HCT116 (cell line): ENCODE measurements around the gene CCDC32. TPM values are rescaled to one million over a fixed set of nuclear protein-coding genes. Genes with fewer than 3 reads are reported as not detected.

ENCODE experiments used
- ATAC-seq: fragments of 200-7000 bp; cut with Tn5 transposase; 2 replicates; pipeline ENCODE4 v1.9.1; 2020; ENCODE audit warnings: mild to moderate bottlenecking, moderate library complexity
- BruUV-seq: library from RNA; stranded (reverse); fragments of 400-500 nt; replicated peaks from 2 replicates; lab custom pipeline; 2021; lab: Mats Ljungman, UMichigan
- CTCF ChIA-PET: fragments of 300-600 bp; sonication (Branson Sonifier 250); formaldehyde crosslinking; loops from one replicate; lab custom pipeline; 2021; ENCODE audit warnings: antibody characterized with exemption; lab: Charles Lee
- POLR2A ChIA-PET: fragments of 300-600, 350-600 bp; sonication (Branson Sonifier 250); formaldehyde crosslinking; loops from one replicate; lab custom pipeline; 2021; ENCODE audit warnings: antibody characterized with exemption; lab: Charles Lee
- RAD21 ChIA-PET, 2 experiments: fragments of 300-600 bp; sonication (Branson Sonifier 250); formaldehyde crosslinking; loops; one replicate each; lab custom pipeline; 2023; ENCODE audit warnings: low total read pairs in 2 of 2; ENCODE audit not compliant: uncharacterized antibody in 2 of 2, unreplicated experiment in 2 of 2, low non-redundant PET in 1 of 2; lab: Charles Lee
- DNase-seq: peaks from one replicate; pipeline ENCODE4 v3.0.0-alpha.2; 2010; ENCODE audit warnings: low read depth, low spot score
- H2AFZ ChIP-seq: fragments of 200-600 bp; shearing (Covaris generic), sonication (generic); 2 replicates; pipeline ENCODE4 v1.6.1; 2017; ENCODE audit warnings: low read depth, mixed run types, mixed read lengths, antibody characterized with exemption, low read length; ENCODE audit not compliant: poor library complexity, severe bottlenecking
- H3K27ac ChIP-seq: 2 replicates; pipeline ENCODE4 v1.5.1; 2012; ENCODE audit warnings: low read depth, low read length
- H3K27me3 ChIP-seq: fragments of 200-600 bp; sonication (generic); 2 replicates; pipeline ENCODE4 v1.6.1; 2016; ENCODE audit warnings: mixed run types, low read length, mixed read lengths; ENCODE audit not compliant: insufficient read depth
- H3K36me3 ChIP-seq, 2 experiments: fragments of 200-500 bp in 1 of 2; fragments of 200-600 bp in 1 of 2; sonication (Bioruptor generic) in 1 of 2; sonication (generic) in 1 of 2; 2 replicates each; pipeline versions ENCODE4 v1.5.1 to v1.6.1; 2014 to 2016; ENCODE audit warnings: low read length in 2 of 2, inconsistent platforms in 1 of 2, mixed read lengths in 1 of 2, mixed run types in 1 of 2; ENCODE audit not compliant: insufficient read depth in 2 of 2, control insufficient read depth in 1 of 2
- H3K4me1 ChIP-seq, 2 experiments: fragments of 200-600 bp in 1 of 2; sonication (generic) in 1 of 2; 2 replicates each; pipeline versions ENCODE4 v1.5.1 to v1.6.1; 2012 to 2017; ENCODE audit warnings: low read length in 2 of 2, inconsistent platforms in 1 of 2, mild to moderate bottlenecking in 1 of 2, mixed read lengths in 1 of 2, mixed run types in 1 of 2, moderate library complexity in 1 of 2; ENCODE audit not compliant: insufficient read depth in 2 of 2, control insufficient read depth in 1 of 2
- H3K4me2 ChIP-seq: fragments of 200-600 bp; sonication (generic); 2 replicates; pipeline ENCODE4 v1.6.1; 2017; ENCODE audit warnings: mixed run types, low read length, mixed read lengths
- H3K4me3 ChIP-seq, 2 experiments: fragments of 200-600 bp in 1 of 2; sonication (generic) in 1 of 2; replicated peaks in 1 of 2; 2 replicates each; pipeline ENCODE4 v1.5.1; 2011 to 2016; ENCODE audit warnings: low read length in 2 of 2, control low read depth in 1 of 2, low read depth in 1 of 2, mild to moderate bottlenecking in 1 of 2, mixed read lengths in 1 of 2, mixed run types in 1 of 2
- H3K79me2 ChIP-seq: fragments of 200-600 bp; sonication (generic); 2 replicates; pipeline ENCODE4 v1.6.1; 2017; ENCODE audit warnings: mild to moderate bottlenecking, mixed run types, low read length, moderate library complexity, mixed read lengths; ENCODE audit not compliant: insufficient read depth
- H3K9ac ChIP-seq: fragments of 200-600 bp; sonication (generic); 2 replicates; pipeline ENCODE4 v1.6.1; 2016; ENCODE audit warnings: low read length, mixed read lengths
- H3K9me2 ChIP-seq: fragments of 200-600 bp; sonication (generic), shearing (Covaris generic); 2 replicates; pipeline ENCODE4 v1.6.1; 2017; ENCODE audit warnings: mixed run types, mild to moderate bottlenecking, moderate library complexity; ENCODE audit not compliant: insufficient read depth
- H3K9me3 ChIP-seq, 2 experiments: fragments of 200-500 bp in 1 of 2; fragments of 200-600 bp in 1 of 2; sonication (Bioruptor generic) in 1 of 2; sonication (generic) in 1 of 2; 2 replicates each; pipeline ENCODE4 v1.6.1; 2014 to 2017; ENCODE audit warnings: low read length in 2 of 2, mixed read lengths in 2 of 2, inconsistent platforms in 1 of 2, low read depth in 1 of 2, mild to moderate bottlenecking in 1 of 2, mixed run types in 1 of 2, moderate library complexity in 1 of 2; ENCODE audit not compliant: control insufficient read depth in 1 of 2, insufficient read depth in 1 of 2
- H4K20me1 ChIP-seq: fragments of 200-600 bp; sonication (generic), shearing (Covaris generic); 2 replicates; pipeline ENCODE4 v1.6.1; 2017; ENCODE audit warnings: mixed run types, mild to moderate bottlenecking, moderate library complexity; ENCODE audit not compliant: insufficient read depth
- ATF3 ChIP-seq: IDR thresholded peaks from 2 replicates; pipeline ENCODE4 v1.6.1; 2012
- CBX3 ChIP-seq: IDR thresholded peaks from 2 replicates; pipeline ENCODE4 v1.6.1; 2012; ENCODE audit warnings: low read depth
- EGR1 ChIP-seq: IDR thresholded peaks from 2 replicates; pipeline ENCODE4 v1.6.1; 2012; ENCODE audit warnings: low read depth
- ELF1 ChIP-seq: IDR thresholded peaks from 2 replicates; pipeline ENCODE4 v1.6.1; 2012; ENCODE audit warnings: low read depth, borderline replicate concordance
- EZH2phosphoT487 ChIP-seq: fragments of 200-600 bp; IDR thresholded peaks from 2 replicates; pipeline ENCODE4 v1.6.1; 2018; ENCODE audit warnings: antibody characterized with exemption, borderline replicate concordance
- FOSL1 ChIP-seq: IDR thresholded peaks from 2 replicates; pipeline ENCODE4 v1.6.1; 2012; ENCODE audit warnings: low read depth
- MAX ChIP-seq: IDR thresholded peaks from 2 replicates; pipeline ENCODE4 v1.6.1; 2012
- POLR2A ChIP-seq: IDR thresholded peaks from 2 replicates; pipeline ENCODE4 v1.7.0; 2011; ENCODE audit warnings: borderline replicate concordance; ENCODE audit not compliant: insufficient read depth, insufficient read length; ENCODE audit errors: extremely low read depth
- POLR2AphosphoS5 ChIP-seq: IDR thresholded peaks from 2 replicates; pipeline ENCODE4 v1.6.1; 2011; ENCODE audit warnings: mild to moderate bottlenecking, low read depth, low read length, moderate library complexity
- RAD21 ChIP-seq: IDR thresholded peaks from 2 replicates; pipeline ENCODE4 v1.6.1; 2012; ENCODE audit warnings: low read depth, mild to moderate bottlenecking
- REST ChIP-seq: IDR thresholded peaks from 2 replicates; pipeline ENCODE4 v1.6.1; 2012; ENCODE audit warnings: low read depth
- SP1 ChIP-seq: IDR thresholded peaks from 2 replicates; pipeline ENCODE4 v1.6.1; 2012; ENCODE audit warnings: low read depth
- ZFX ChIP-seq: fragments of 450-650 bp; IDR thresholded peaks from 2 replicates; pipeline ENCODE4 v1.6.1; 2017
- ZNF274 ChIP-seq: fragments of 200-500 bp; sonication (Bioruptor generic); IDR thresholded peaks from 2 replicates; pipeline ENCODE4 v1.6.1; 2014; ENCODE audit warnings: mild to moderate bottlenecking, low read depth, low read length, inconsistent platforms
- intact Hi-C: fragments of 100-400 bp; cut with micrococcal nuclease; formaldehyde crosslinking; loops from 2 replicates; pipeline ENCODE4 v1.10.0; 2022
- total RNA-seq: library from RNA; stranded (reverse); gene quantifications from one replicate; pipeline ENCODE4 v1.2.1, GENCODE V29; 2021; ENCODE audit not compliant: unreplicated experiment

Gene CCDC32
- total RNA-seq, 1 experiment from 2014 or later = 18.6 TPM

DNA sequence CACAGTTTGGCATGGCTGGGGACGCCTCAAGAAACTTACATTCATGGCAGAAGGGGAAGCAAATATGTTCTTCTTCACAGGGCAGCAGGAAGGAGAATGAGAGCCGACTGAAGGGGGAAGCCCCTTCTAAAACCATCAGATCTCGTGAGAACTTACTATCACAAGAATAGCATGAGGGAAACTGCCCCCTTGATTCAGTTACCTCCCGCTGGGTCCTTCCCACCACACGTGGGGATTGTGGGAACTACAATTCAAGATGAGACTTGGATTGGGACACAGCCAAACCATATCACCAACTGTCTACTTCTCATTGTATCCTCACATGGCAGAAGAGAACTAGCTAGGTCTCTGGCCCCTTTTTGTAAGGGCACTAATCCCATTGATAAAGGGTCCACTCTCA lies 30.5 kb downstream of the CCDC32 start:
- Histone ChIP-seq H2AFZ (no peak overlapping the region), H3K9ac (no peak overlapping the region), H3K4me3 (no peak overlapping the region), H3K4me2 (no peak overlapping the region), H3K36me3 (no peaks in the 10 kb centered on the region), H4K20me1 (no peaks in the 10 kb centered on the region), H3K27me3 (no peaks in the 10 kb centered on the region), H3K9me2 (no peaks in the 10 kb centered on the region), H3K79me2 (no peaks in the 10 kb centered on the region), H3K27ac (no peak overlapping the region), H3K4me1 (no peaks in the 10 kb centered on the region), H3K9me3 (no peaks in the 10 kb centered on the region)
- CTCF ChIA-PET = no interaction called here
- RAD21 ChIA-PET = no interaction called here
- no TSS peak for BruUV-seq
- TF ChIP-seq SP1 = no peak
- no peak for TF ChIP-seq ZFX
- TF ChIP-seq MAX = no peak
- TF ChIP-seq REST = no peak
- TF ChIP-seq POLR2A = no peak
- no peak for TF ChIP-seq ELF1
- no peak for TF ChIP-seq POLR2AphosphoS5
- ATAC-seq (no peak), DNase-seq (no peak)
- POLR2A ChIA-PET = no interaction called here
- intact Hi-C loops = no loop called here

DNA sequence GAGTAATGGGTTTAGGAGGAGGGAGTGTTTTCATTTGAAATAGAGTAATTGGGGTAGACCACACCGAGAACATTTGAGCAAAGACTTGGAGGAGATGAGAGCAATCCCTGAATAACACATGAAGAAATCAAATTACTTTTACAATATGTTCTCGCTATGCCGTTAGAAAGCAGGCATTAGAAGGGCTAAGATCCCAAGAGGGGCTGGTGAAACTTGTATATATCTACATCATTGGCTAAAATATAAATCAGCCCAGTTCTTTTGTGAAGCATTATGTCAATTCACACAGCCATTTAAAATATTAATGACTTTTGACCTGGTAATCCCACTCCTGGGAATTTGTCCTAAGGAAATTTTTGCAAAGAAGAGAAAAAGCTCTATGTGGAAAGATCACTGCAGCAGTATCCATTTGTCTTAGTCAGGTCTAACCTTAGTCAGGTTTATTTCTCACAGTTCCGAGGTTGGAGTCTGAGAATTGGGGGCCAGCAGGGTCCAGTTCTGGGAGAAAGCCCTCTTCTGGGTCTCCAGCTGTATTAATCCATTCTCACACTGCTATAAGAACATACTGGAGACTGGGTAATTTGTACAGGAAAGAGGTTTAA lies 31.0 kb downstream of the CCDC32 start:
- DNase-seq = no peak
- H3K27ac ChIP-seq = no peak overlapping the region
- RAD21 ChIA-PET = no interaction called here
- ATAC-seq = no peak
- no peaks in the 10 kb centered on the region for H3K4me1 ChIP-seq
- no TSS peak for BruUV-seq
- H3K9ac ChIP-seq = no peak overlapping the region
- TF ChIP-seq CBX3 (no peak), EZH2phosphoT487 (no peak), POLR2A (no peak), REST (no peak), ZNF274 (no peak), ATF3 (no peak), RAD21 (no peak), EGR1 (no peak), FOSL1 (no peak)
- no peaks in the 10 kb centered on the region for H3K9me3 ChIP-seq
- no peaks in the 10 kb centered on the region for H3K79me2 ChIP-seq
- no peaks in the 10 kb centered on the region for H3K27me3 ChIP-seq
- POLR2A ChIA-PET = no interaction called here
- H2AFZ ChIP-seq = no peak overlapping the region
- no peaks in the 10 kb centered on the region for H3K36me3 ChIP-seq
- no peak overlapping the region for H3K4me3 ChIP-seq
- CTCF ChIA-PET = no interaction called here
- intact Hi-C loops = no loop called here
- H3K9me2 ChIP-seq = no peaks in the 10 kb centered on the region
- H4K20me1 ChIP-seq = no peaks in the 10 kb centered on the region
- H3K4me2 ChIP-seq = no peak overlapping the region
